ENCODE measurements around the gene PLK5.
"Not testable (repeated sequence)": the region's sequence is repeated elsewhere in the genome, so short reads cannot be mapped to it uniquely, and the experiment has no call there.

The PLK5 gene, protein sequence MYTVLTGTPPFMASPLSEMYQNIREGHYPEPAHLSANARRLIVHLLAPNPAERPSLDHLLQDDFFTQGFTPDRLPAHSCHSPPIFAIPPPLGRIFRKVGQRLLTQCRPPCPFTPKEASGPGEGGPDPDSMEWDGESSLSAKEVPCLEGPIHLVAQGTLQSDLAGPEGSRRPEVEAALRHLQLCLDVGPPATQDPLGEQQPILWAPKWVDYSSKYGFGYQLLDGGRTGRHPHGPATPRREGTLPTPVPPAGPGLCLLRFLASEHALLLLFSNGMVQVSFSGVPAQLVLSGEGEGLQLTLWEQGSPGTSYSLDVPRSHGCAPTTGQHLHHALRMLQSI

DNA sequence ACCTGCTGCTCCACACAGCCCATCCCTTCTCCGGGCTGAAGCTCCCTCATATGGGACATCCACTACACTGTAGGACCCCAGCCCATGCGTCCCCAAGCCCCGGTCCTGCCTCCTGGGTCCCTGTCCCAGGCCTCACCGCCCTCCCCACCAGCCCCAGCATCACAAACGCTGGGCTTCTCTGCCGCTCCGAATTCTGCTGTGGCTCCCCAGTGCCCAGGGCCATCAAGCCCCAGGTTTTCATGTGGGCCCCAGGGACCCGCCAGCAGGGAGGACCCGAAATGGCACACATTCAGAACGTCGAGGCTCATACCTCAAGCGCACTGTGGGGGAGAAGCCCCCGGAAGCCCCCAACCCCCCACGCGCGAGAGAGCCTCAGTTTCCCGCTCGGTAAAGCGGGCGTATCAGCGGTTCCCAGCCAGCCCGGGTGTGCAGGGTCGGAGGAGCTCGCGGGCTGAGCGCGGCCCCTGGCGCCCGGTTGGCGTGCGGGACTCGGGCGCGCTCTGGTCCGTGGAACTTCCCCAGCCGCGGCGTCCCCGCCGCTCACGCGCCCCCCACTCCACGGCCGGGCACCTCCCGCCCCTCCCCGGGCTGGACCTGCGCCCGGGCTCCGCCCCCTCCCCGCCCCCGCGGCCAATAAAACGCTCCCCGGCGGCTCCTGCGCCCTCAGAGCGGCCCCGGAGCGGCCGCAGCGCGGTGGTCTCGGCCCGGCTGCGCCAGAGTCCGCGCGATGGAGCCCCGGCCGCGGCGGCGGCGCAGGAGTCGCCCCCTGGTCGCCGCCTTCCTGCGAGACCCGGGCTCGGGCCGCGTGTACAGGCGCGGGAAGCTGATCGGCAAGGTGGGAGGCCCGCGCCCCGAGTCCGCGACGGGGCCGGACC, at the start of gene PLK5:
Gene PLK5 (plus strand): TSS at position 666 of the 875 bp plus-strand sequence. CDS start 2,920 bp downstream, outside the sequence.
- TF ChIP-seq PPARA (CRISPR knock-in tag; IDR thresholded peaks at IDR 0.05; ENCODE audit: borderline replicate concordance) (no peak), ZNF8 (CRISPR knock-in tag; IDR thresholded peaks at IDR 0.05) (no peak)
- ATAC-seq, result no peak

DNA sequence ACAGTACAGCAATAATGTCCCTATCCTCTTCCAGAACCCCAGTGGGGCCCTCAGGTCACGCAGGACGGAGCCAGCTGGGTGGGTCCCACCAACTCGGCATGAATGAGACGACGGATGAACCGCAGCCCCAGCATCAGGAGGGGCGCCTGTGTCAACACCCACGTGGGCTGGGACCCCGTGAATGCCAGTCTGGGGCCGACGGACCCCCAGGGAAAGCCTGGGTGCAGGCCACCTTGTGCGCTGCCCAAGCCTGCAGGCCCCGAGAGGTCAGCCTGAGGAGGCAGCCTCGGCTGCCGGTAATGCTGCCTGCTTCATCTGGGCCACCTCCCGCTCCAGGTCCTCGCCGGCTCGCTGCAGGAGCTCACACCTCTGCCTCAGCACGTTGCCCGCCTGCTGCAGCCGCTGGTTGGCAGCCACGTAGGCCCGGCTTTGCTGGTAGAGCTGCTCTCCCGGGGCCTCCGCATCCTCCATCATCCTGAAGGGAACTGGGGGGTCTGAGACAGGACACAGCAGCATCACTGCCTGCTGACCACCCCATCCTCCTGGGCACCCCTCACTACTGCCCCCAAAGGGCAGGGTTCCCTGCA, 49.0 kb upstream of the PLK5 start:
- TF ChIP-seq CSDC2 (CRISPR knock-in tag; IDR thresholded peaks at IDR 0.05) (no peak), ARNTL (CRISPR knock-in tag; IDR thresholded peaks at IDR 0.05; ENCODE audit: borderline replicate concordance, low read depth) (no peak), GLIS3 (CRISPR knock-in tag; IDR thresholded peaks at IDR 0.05) (no peak), ZFP3 (CRISPR knock-in tag; IDR thresholded peaks at IDR 0.05) (no peak), ZC3H10 (CRISPR knock-in tag; IDR thresholded peaks at IDR 0.05) (no peak), TCF4 (CRISPR knock-in tag; IDR thresholded peaks at IDR 0.05; ENCODE audit: borderline replicate concordance) (no peak), SNAI2 (CRISPR knock-in tag; IDR thresholded peaks at IDR 0.05) (no peak), BACH2 (CRISPR knock-in tag; IDR thresholded peaks at IDR 0.05; ENCODE audit: borderline replicate concordance) (no peak), TOX (CRISPR knock-in tag; IDR thresholded peaks at IDR 0.05; ENCODE audit: borderline replicate concordance) (no peak), ZFP30 (CRISPR knock-in tag; IDR thresholded peaks at IDR 0.05) (no peak), ISL1 (CRISPR knock-in tag; IDR thresholded peaks at IDR 0.05) (no peak), OSR1 (CRISPR knock-in tag; IDR thresholded peaks at IDR 0.05) (no peak), PPARA (CRISPR knock-in tag; IDR thresholded peaks at IDR 0.05; ENCODE audit: borderline replicate concordance) (no peak)
- TF ChIP-seq, protein P1, sequence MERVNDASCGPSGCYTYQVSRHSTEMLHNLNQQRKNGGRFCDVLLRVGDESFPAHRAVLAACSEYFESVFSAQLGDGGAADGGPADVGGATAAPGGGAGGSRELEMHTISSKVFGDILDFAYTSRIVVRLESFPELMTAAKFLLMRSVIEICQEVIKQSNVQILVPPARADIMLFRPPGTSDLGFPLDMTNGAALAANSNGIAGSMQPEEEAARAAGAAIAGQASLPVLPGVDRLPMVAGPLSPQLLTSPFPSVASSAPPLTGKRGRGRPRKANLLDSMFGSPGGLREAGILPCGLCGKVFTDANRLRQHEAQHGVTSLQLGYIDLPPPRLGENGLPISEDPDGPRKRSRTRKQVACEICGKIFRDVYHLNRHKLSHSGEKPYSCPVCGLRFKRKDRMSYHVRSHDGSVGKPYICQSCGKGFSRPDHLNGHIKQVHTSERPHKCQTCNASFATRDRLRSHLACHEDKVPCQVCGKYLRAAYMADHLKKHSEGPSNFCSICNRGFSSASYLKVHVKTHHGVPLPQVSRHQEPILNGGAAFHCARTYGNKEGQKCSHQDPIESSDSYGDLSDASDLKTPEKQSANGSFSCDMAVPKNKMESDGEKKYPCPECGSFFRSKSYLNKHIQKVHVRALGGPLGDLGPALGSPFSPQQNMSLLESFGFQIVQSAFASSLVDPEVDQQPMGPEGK (CRISPR knock-in tag; IDR thresholded peaks at IDR 0.05; ENCODE audit: borderline replicate concordance), result no peak
- TF ChIP-seq, protein P2, sequence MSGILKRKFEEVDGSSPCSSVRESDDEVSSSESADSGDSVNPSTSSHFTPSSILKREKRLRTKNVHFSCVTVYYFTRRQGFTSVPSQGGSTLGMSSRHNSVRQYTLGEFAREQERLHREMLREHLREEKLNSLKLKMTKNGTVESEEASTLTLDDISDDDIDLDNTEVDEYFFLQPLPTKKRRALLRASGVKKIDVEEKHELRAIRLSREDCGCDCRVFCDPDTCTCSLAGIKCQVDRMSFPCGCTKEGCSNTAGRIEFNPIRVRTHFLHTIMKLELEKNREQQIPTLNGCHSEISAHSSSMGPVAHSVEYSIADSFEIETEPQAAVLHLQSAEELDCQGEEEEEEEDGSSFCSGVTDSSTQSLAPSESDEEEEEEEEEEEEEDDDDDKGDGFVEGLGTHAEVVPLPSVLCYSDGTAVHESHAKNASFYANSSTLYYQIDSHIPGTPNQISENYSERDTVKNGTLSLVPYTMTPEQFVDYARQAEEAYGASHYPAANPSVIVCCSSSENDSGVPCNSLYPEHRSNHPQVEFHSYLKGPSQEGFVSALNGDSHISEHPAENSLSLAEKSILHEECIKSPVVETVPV (CRISPR knock-in tag; IDR thresholded peaks at IDR 0.05), result no peak
- TF ChIP-seq, protein P3, sequence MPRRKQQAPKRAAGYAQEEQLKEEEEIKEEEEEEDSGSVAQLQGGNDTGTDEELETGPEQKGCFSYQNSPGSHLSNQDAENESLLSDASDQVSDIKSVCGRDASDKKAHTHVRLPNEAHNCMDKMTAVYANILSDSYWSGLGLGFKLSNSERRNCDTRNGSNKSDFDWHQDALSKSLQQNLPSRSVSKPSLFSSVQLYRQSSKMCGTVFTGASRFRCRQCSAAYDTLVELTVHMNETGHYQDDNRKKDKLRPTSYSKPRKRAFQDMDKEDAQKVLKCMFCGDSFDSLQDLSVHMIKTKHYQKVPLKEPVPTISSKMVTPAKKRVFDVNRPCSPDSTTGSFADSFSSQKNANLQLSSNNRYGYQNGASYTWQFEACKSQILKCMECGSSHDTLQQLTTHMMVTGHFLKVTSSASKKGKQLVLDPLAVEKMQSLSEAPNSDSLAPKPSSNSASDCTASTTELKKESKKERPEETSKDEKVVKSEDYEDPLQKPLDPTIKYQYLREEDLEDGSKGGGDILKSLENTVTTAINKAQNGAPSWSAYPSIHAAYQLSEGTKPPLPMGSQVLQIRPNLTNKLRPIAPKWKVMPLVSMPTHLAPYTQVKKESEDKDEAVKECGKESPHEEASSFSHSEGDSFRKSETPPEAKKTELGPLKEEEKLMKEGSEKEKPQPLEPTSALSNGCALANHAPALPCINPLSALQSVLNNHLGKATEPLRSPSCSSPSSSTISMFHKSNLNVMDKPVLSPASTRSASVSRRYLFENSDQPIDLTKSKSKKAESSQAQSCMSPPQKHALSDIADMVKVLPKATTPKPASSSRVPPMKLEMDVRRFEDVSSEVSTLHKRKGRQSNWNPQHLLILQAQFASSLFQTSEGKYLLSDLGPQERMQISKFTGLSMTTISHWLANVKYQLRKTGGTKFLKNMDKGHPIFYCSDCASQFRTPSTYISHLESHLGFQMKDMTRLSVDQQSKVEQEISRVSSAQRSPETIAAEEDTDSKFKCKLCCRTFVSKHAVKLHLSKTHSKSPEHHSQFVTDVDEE (CRISPR knock-in tag; IDR thresholded peaks at IDR 0.05), result no peak
- ATAC-seq, result no peak

DNA sequence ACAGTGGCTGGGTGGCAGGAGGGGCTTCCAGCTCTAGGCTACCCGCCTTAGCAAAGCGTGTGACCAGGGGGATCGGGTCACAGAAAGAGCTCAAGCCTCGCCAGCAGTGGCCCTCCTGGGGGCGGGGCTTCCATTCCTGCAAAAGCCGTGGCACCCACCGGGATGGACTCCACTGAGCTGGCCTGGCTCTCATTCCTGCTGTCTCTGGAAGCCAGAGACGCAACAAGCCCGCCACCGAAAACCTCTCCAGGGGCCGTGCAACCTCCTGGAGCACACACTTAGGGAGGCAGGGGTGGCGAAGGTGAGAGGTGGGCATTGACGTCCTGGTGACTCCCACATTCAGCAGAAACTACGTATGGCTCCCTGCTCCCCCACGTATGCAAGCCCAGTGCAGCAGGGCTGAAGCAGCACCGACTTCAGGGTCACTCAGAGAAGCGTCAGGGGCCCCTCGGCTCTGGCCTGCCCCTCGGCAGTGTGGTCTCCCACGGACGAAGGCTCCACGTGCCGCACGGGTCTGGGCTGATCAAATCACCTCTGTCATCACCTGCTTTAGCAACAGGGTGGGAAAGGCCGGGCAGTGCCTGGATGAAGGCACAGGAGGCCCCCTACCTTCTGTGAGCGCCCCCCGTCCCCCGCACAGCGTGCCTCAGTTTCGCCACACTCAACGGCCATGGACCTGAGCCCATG, 48.0 kb upstream of the PLK5 start:
- no peak for ATAC-seq
- TF ChIP-seq, protein P2 (CRISPR knock-in tag; IDR thresholded peaks at IDR 0.05), result no peak
- TF ChIP-seq, protein P1 (CRISPR knock-in tag; IDR thresholded peaks at IDR 0.05; ENCODE audit: borderline replicate concordance), result no peak
- TF ChIP-seq TCF4 (CRISPR knock-in tag; IDR thresholded peaks at IDR 0.05; ENCODE audit: borderline replicate concordance) (no peak), ZFP3 (CRISPR knock-in tag; IDR thresholded peaks at IDR 0.05) (no peak), OSR1 (CRISPR knock-in tag; IDR thresholded peaks at IDR 0.05) (no peak), ZNF565 (CRISPR knock-in tag; conservative IDR thresholded peaks at IDR 0.05; ENCODE audit: low read depth) (no peak), PPARA (CRISPR knock-in tag; IDR thresholded peaks at IDR 0.05; ENCODE audit: borderline replicate concordance) (no peak)

DNA sequence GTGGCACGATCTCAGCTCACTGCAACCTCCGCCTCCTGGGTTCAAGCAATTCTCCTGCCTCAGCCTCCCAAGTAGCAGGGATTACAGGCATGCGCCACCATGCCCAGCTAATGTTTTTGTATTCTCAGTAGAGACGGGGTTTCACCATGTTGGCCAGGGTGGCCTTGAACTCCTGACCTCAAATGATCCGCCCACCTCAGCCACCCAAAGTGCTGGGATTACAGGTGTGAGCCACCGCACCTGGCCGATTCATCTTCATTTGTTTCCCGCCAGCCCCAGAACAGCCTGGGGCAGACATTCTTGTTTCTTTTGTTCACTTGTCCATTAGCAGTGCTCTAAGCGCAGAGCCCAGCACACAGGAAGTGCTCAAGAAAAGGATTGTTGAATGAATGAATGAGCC, 46.8 kb upstream of the PLK5 start:
- not testable (repeated sequence) for ATAC-seq

All from SK-N-SH treated with all-trans-retinoic acid at 6 μM for 48 hours (cell line).